ENCODE results near the gene CBY3. TPM values are rescaled to one million over a fixed set of nuclear protein-coding genes. Genes with fewer than 3 reads are reported as not detected.
"Not testable (repeated sequence)": the region's sequence is repeated elsewhere in the genome, so short reads cannot be mapped to it uniquely, and the experiment has no call there.

Gene CBY3
- total and polyA plus RNA-seq, 12 donors, result 0.10 to 0.11 TPM; not detected in 10

DNA sequence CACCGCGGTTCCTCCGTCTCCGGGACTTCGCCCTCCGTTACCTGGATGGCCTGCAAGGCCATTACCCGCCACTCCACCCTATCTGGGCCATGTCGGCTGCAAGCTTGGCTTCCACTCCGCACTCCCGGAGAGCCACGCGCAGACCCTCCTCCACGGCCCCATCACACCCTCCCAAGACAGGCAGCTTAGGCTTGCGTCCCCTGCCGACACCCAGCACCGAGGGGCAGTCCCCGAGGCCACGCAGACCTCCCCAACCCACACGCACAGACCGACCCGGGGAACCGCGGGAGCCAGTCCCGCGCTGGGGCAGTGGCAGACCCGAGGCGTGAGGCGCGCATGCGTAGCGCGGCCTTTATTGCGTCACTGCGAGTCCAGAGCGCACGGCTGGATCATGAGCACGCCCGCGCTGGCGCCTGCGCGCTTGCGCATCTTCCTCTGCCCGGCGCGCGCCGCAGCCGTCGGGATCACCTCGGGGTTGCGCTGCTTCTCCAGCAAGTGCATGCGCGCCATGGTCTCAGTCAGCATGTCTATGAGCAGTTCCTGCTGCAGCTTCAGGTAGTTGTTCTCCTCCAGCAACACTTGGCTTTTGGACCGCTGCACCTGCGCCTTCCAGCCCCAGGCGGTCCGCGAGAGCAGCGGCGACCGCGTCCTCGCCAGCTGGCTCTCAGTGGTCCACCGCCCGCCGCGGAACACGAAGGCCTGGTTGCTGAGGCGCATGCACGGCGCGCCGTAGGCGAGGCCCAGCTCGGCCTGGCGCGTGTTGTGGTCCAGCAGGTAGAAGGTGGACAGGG, 2.4 kb downstream of the CBY3 start:
- H3K9me3 ChIP-seq (replicated peaks in 1 of 3), result no peaks in the 10 kb centered on the region
- H3K4me1 ChIP-seq (replicated peaks in 1 of 2), result peaks cover 15 to 17% of the 10 kb centered on the region in 2 donors
- DNase-seq, result peak; percentile 94 to 98 (median 96)
- TF ChIP-seq, protein P1, sequence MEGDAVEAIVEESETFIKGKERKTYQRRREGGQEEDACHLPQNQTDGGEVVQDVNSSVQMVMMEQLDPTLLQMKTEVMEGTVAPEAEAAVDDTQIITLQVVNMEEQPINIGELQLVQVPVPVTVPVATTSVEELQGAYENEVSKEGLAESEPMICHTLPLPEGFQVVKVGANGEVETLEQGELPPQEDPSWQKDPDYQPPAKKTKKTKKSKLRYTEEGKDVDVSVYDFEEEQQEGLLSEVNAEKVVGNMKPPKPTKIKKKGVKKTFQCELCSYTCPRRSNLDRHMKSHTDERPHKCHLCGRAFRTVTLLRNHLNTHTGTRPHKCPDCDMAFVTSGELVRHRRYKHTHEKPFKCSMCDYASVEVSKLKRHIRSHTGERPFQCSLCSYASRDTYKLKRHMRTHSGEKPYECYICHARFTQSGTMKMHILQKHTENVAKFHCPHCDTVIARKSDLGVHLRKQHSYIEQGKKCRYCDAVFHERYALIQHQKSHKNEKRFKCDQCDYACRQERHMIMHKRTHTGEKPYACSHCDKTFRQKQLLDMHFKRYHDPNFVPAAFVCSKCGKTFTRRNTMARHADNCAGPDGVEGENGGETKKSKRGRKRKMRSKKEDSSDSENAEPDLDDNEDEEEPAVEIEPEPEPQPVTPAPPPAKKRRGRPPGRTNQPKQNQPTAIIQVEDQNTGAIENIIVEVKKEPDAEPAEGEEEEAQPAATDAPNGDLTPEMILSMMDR (IDR thresholded peaks at IDR 0.05), result no peak
- TF ChIP-seq POLR2A (IDR thresholded peaks at IDR 0.05), result peak; percentile 75 to 94
- intact Hi-C loops (cut with DNase I), result no loop called here
- H3K4me3 ChIP-seq, result peak overlapping the region in 3 of 4 donors; percentile 40 to 83 (median 66)
- H3K27me3 ChIP-seq, result no peaks in the 10 kb centered on the region
- 0 to 1% (median 0%) methylated on average over 50 to 78 of the region's 78 CpGs for WGBS, 4 donors
- H3K27ac ChIP-seq, result peak overlapping the region; percentile 76 to 88 (median 78)
- no peaks in the 10 kb centered on the region for H3K36me3 ChIP-seq (replicated peaks in 1 of 2)

DNA sequence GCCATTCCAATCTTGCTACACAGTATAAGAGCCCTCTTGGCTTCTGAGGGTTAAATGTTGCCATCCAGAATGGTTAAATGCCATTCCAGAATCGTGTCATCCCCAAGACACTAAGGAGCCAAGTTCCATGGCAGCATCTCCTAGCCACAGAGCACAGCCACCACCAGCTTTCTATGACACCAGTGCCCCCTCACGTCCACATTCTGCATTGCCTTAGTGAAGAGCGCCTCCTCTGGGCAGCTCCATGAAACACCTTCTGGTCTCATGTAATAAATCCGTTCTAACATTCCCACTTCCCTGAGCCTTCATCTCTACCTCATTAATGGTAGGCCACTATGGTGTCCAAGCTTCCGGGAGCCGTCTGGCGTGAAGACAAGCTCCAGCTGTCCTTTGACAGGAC, 12.4 kb downstream of the CBY3 start:
- Histone ChIP-seq H3K4me3 (no peak overlapping the region), H3K36me3 (replicated peaks in 1 of 2) (no peaks in the 10 kb centered on the region), H3K27ac (no peak overlapping the region), H3K4me1 (replicated peaks in 1 of 2) (no peaks in the 10 kb centered on the region), H3K9me3 (replicated peaks in 1 of 3) (no peaks in the 10 kb centered on the region), H3K27me3 (no peaks in the 10 kb centered on the region)
- no peak for TF ChIP-seq POLR2A (IDR thresholded peaks at IDR 0.05)
- TF ChIP-seq, protein P1 (IDR thresholded peaks at IDR 0.05), result peak; percentile 31 to 84 (median 66)
- intact Hi-C loops (cut with DNase I), result no loop called here
- WGBS, 4 donors, result 40 to 49% (median 44%) methylated on average over 7 of the region's 7 CpGs
- peak in 6 of 7 donors; percentile 32 to 74 (median 58) for DNase-seq

DNA sequence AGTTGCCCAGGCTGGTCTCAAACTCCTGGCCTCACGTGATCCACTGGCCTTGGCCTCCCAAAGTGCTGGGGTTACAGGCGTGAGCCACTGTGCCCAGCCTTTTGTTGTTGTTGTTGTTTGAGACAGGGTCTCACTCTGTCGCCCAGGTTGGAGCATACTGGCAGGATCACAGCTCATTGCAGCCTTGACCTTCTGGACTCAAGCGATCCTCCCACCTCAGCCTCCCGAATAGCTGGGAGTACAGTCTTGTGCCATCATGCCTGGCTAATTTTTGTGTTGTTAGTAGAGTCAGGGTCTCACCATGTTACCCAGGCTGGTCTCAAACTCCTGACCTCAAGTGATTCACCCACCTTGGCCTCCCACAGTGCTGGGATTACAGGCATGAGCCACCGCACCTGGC, 19.2 kb downstream of the CBY3 start:
- WGBS, 4 donors, result 82 to 91% (median 84%) methylated on average over 4 to 6 of the region's 6 CpGs
- not testable (repeated sequence) for H3K36me3 ChIP-seq (replicated peaks in 1 of 2); DNase-seq; H3K27ac ChIP-seq; H3K9me3 ChIP-seq (replicated peaks in 1 of 3); H3K4me1 ChIP-seq (replicated peaks in 1 of 2); H3K4me3 ChIP-seq; H3K27me3 ChIP-seq
- intact Hi-C loops (cut with DNase I), result loop anchor here in 1 of 2 donors (5.0 kb wide), 1 partner anchor 54 kb away; no protein-coding TSS in a partner anchor

DNA sequence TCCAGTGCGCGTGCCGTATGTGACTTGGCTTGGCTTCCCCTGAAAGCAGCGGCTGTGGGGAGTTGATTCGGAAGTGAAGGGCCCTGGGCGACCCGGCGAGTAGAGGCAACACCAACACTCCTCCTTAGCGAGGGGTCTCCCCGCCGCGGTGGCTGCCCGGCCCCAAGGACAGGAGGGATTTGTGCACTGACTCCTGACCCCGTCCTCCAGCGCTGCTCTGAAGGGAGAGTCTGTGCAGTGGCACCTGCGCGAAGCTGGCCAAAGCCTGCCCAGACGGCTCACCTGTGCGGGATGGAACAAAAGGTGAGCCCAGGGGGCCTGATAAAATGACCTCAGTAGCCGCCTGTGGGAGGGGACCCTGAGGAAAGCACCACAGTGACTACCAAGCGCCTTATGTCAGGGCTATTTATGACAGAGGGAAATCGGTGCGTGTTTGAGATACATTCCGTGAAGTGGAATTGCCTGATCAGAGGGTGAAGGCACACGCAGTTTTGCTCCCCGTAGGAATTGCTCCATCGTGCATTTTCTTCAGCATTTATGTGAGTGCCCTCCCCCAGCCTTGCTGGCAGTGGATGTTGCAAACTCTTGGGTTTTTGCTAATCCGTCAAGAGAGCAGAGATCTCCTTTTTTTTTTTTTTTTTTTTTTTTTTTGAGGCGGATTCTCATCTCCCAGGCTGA, 22.5 kb downstream of the CBY3 start:
- intact Hi-C loops (cut with DNase I); H3K4me1 ChIP-seq (replicated peaks in 1 of 2); H3K36me3 ChIP-seq (replicated peaks in 1 of 2); H3K9me3 ChIP-seq (replicated peaks in 1 of 3); H3K27me3 ChIP-seq: not testable (repeated sequence)
- H3K4me3 ChIP-seq, result peak overlapping the region in 1 of 4 donors; percentile 62
- DNase-seq, result peak in 4 of 7 donors; percentile 23 to 48 (median 34)
- 3 to 6% (median 4%) methylated on average over 8 to 11 of the region's 29 CpGs for WGBS, 4 donors
- peak overlapping the region in 1 of 5 donors; percentile 20 for H3K27ac ChIP-seq

DNA sequence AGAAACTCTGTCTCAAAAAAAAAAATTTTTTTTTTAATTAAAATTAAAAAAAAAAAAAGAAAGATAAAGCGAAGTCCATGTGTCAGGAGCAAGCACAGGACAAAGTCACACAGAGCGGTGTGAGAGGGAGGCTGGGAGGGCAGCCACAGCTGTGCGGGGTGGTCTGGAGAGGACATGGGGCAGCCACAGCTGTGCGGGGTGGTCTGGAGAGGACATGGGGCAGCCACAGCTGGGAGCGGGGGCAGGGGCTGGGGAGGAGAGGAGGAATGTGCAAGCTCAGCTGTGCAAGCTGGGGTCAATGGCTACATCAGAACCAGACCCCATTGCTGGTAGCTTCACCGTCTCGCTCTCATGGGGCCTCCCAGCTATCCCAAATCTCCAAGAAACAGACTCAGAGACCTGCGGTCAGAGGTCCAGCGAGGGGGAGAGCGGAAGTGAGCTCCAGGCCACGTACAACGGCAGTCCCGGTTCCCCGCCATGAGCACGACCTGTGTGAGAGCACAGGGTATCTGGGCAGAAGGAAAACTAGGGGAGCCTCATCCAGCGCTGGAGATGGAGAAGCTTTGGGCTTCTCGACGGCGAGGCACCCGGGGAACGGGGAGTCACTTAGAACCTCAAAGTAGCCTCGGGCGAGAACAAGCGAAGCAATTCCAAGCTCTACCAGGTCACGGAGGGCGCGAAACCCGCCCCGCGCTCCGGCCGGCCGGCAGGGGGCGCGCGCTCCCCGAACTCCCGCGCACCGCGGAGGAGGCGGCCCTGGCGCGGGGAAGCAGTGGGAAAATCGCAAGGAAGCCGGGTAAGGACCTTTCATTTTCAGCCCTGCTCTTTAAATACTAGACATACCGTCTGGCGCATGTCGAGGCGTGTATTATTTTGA, 23.3 kb downstream of the CBY3 start:
- intact Hi-C loops (cut with DNase I); H3K27me3 ChIP-seq; H3K4me1 ChIP-seq (replicated peaks in 1 of 2); H3K4me3 ChIP-seq; H3K27ac ChIP-seq; H3K36me3 ChIP-seq (replicated peaks in 1 of 2); H3K9me3 ChIP-seq (replicated peaks in 1 of 3): not testable (repeated sequence)
- WGBS, 4 donors, result 30 to 95% (median 55%) methylated on average over 1 to 12 of the region's 50 CpGs
- peak in 2 of 7 donors; percentile 35 to 43 for DNase-seq

DNA sequence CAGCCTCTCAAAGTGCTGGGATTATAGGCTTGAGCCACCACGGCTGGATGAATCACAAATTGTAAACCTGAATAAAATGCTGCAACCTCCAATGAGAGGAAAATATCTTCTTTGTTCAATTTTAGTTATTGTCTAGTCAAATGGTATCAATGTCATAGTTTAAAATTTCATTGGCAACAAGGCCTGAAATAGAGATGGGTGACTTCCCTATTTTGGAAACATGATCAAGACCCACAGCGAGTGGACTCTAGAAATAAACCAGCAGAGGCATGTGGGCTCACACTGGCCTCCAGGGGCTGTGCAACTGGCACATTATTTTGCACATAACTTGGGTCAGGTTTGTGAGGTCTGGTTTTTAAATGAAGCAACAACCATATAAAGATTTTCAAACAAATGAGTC, 27.7 kb downstream of the CBY3 start:
- H3K36me3 ChIP-seq (replicated peaks in 1 of 2); DNase-seq; H3K4me3 ChIP-seq; H3K27ac ChIP-seq; H3K9me3 ChIP-seq (replicated peaks in 1 of 3); H3K4me1 ChIP-seq (replicated peaks in 1 of 2); H3K27me3 ChIP-seq; intact Hi-C loops (cut with DNase I): not testable (repeated sequence)
- WGBS, 4 donors, result 72 to 83% (median 76%) methylated on average over 1 to 2 of the region's 2 CpGs

DNA sequence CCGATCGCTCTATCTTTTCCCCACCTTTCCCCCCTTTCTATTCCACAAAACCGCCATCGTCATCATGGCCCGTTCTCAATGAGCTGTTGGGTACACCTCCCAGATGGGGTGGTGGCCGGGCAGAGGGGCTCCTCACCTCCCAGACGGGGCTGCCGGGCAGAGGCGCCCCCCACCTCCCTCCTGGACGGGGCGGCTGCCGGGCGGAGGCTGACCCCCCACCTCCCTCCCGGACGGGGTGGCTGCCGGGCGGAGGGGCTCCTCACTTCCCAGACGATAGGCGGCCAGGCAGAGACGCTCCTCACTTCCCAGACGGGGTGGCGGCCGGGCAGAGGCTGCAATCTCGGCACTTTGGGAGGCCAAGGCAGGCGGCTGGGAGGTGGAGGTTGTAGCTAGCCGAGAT, 30.6 kb downstream of the CBY3 start:
- H3K27me3 ChIP-seq; DNase-seq; intact Hi-C loops (cut with DNase I); H3K9me3 ChIP-seq (replicated peaks in 1 of 3); H3K27ac ChIP-seq; H3K4me1 ChIP-seq (replicated peaks in 1 of 2); H3K36me3 ChIP-seq (replicated peaks in 1 of 2); H3K4me3 ChIP-seq: not testable (repeated sequence)
- 89 to 97% (median 91%) methylated on average over 11 to 26 of the region's 26 CpGs for WGBS, 4 donors

DNA sequence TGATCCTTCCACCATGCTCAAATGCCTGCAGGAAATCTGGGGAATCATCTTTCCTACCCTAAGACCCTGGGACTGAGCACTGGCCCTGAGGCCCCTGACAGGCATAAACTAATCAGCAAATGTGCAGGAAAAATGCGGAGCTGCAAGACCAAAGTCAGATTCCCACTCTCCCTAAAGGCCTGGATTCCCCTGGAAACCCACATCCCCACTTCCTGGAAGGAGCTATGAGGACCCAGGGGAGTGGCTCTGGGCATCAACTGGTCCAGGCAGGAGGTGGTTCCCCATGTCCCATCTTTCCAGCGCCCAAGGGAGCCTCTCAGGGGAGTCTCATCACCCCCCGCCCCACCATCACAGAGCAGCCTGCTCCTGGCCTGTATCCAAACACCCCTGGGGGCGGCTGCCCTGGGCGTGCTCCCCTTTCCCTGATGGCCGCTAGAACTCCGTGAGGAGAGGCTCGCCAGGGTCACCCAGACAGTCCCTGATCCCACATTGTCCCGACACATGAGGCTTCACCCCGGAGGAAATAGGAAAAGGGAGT, 31.6 kb downstream of the CBY3 start:
- H3K9me3 ChIP-seq (replicated peaks in 1 of 3); intact Hi-C loops (cut with DNase I); H3K4me3 ChIP-seq; DNase-seq; H3K27ac ChIP-seq; H3K4me1 ChIP-seq (replicated peaks in 1 of 2); H3K27me3 ChIP-seq; H3K36me3 ChIP-seq (replicated peaks in 1 of 2): not testable (repeated sequence)
- WGBS, 4 donors, result 70 to 88% (median 78%) methylated on average over 2 to 10 of the region's 10 CpGs
